A549 (cell line): ENCODE data around the gene LRRC4C.

ENCODE experiments used
- CEBPB ChIP-seq, 2 experiments: fragments of >200 bp in 1 of 2; sonication (Bioruptor Twin) in 1 of 2; formaldehyde crosslinking in 1 of 2; IDR thresholded peaks; 2 replicates each; pipeline ENCODE4 v1.6.1; 2012 to 2016
- CTCF ChIP-seq: fragments of >200 bp; sonication (Bioruptor Twin); formaldehyde crosslinking; IDR thresholded peaks from 3 replicates; pipeline ENCODE4 v1.5.1; 2016
- EHF ChIP-seq: fragments of 250-450 bp; sonication (Bioruptor Pico); IDR thresholded peaks from 2 replicates; pipeline ENCODE4 v1.5.0; 2020; ENCODE audit warnings: mild to moderate bottlenecking
- EP300 ChIP-seq, 2 experiments: fragments of >200 bp; sonication (Bioruptor Twin); formaldehyde crosslinking; IDR thresholded peaks; 2 replicates in 1 of 2; 3 replicates in 1 of 2; pipeline ENCODE4 v1.6.1; 2016 to 2017
- ESRRA ChIP-seq: fragments of 150-350 bp; IDR thresholded peaks from 2 replicates; pipeline ENCODE4 v1.6.1; 2014; ENCODE audit warnings: mild to moderate bottlenecking, low read length, borderline replicate concordance
- KDM1A ChIP-seq: fragments of 200-600 bp; sonication (generic); IDR thresholded peaks from 2 replicates; pipeline ENCODE4 v1.6.1; 2016; ENCODE audit warnings: low read depth, mild to moderate bottlenecking
- MYC ChIP-seq: IDR thresholded peaks from 2 replicates; pipeline ENCODE4 v1.6.1; 2012; ENCODE audit warnings: mild to moderate bottlenecking, inconsistent platforms, low read length, improper control_type of control experiment, borderline replicate concordance
- POLR2A ChIP-seq: IDR thresholded peaks from 2 replicates; pipeline ENCODE4 v1.6.1; 2012; ENCODE audit warnings: mild to moderate bottlenecking, low read length
- POLR2AphosphoS2 ChIP-seq: conservative IDR thresholded peaks from 2 replicates; pipeline ENCODE4 v1.6.1; 2012; ENCODE audit warnings: low read length, improper control_type of control experiment, inconsistent platforms
- RARB ChIP-seq: fragments of 250-450 bp; sonication (Bioruptor Pico); IDR thresholded peaks from 2 replicates; pipeline ENCODE4 v1.8.0; 2021; ENCODE audit warnings: mild to moderate bottlenecking, moderate library complexity
- RCOR1 ChIP-seq: fragments of 150-350 bp; IDR thresholded peaks from 2 replicates; pipeline ENCODE4 v1.6.1; 2014; ENCODE audit warnings: antibody characterized with exemption, low read length, low read depth
- TF ChIP-seq, protein P1 (sequence below): fragments of 200-600 bp; sonication (generic); IDR thresholded peaks from 2 replicates; pipeline ENCODE4 v1.6.1; 2016; ENCODE audit warnings: antibody characterized with exemption, mild to moderate bottlenecking, moderate library complexity

DNA sequence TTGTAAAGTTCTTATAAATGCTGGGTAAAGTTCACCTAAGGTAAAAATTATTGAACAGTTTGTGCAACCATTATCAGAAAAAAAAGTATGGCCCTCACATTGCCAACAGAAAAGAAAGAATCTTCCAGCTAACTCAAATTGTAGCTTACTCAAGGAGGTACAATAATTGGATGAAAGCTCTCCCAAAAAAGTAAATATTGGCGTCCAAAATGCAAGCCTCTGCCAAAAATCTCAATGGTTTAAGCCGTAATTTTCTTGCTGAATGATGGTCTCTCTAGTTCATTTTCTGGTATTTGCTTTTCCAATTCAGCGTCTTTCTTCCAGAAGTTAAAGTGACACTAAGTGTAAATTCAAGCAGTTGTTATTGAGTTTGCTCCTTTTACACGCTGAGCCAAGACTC, 727.3 kb downstream of the LRRC4C start:
- TF ChIP-seq MYC (no peak), CTCF (no peak), CEBPB (IDR thresholded peaks at IDR 0.05) (no peak), RCOR1 (no peak), KDM1A (no peak), EP300 (IDR thresholded peaks at IDR 0.05) (no peak), POLR2A (no peak), POLR2AphosphoS2 (no peak), RARB (CRISPR knock-in tag) (no peak), EHF (no peak), ESRRA (no peak)
- TF ChIP-seq, protein P1, sequence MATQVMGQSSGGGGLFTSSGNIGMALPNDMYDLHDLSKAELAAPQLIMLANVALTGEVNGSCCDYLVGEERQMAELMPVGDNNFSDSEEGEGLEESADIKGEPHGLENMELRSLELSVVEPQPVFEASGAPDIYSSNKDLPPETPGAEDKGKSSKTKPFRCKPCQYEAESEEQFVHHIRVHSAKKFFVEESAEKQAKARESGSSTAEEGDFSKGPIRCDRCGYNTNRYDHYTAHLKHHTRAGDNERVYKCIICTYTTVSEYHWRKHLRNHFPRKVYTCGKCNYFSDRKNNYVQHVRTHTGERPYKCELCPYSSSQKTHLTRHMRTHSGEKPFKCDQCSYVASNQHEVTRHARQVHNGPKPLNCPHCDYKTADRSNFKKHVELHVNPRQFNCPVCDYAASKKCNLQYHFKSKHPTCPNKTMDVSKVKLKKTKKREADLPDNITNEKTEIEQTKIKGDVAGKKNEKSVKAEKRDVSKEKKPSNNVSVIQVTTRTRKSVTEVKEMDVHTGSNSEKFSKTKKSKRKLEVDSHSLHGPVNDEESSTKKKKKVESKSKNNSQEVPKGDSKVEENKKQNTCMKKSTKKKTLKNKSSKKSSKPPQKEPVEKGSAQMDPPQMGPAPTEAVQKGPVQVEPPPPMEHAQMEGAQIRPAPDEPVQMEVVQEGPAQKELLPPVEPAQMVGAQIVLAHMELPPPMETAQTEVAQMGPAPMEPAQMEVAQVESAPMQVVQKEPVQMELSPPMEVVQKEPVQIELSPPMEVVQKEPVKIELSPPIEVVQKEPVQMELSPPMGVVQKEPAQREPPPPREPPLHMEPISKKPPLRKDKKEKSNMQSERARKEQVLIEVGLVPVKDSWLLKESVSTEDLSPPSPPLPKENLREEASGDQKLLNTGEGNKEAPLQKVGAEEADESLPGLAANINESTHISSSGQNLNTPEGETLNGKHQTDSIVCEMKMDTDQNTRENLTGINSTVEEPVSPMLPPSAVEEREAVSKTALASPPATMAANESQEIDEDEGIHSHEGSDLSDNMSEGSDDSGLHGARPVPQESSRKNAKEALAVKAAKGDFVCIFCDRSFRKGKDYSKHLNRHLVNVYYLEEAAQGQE, result no peak
